Osteocyte (in vitro differentiated cells): Measurements from ENCODE around the gene EPHA10. TPM values are rescaled to one million over a fixed set of nuclear protein-coding genes. Genes with fewer than 3 reads are reported as not detected.
"Not testable (repeated sequence)": the region's sequence is repeated elsewhere in the genome, so short reads cannot be mapped to it uniquely, and the experiment has no call there.

Experiments
- DNase-seq: peaks from one replicate; pipeline ENCODE4 v3.0.0; 2021; ENCODE audit warnings: mixed read lengths; ENCODE audit not compliant: unreplicated experiment; ENCODE audit errors: extremely low spot score
- H3K27ac Mint-ChIP-seq: one replicate; pipeline ENCODE4 v1.8.0; 2021; ENCODE audit warnings: mild to moderate bottlenecking, mixed read lengths; ENCODE audit not compliant: unreplicated experiment
- H3K27me3 Mint-ChIP-seq: one replicate; pipeline ENCODE4 v1.8.0; 2021; ENCODE audit warnings: mixed read lengths; ENCODE audit not compliant: unreplicated experiment
- H3K36me3 Mint-ChIP-seq: one replicate; pipeline ENCODE4 v1.8.0; 2021; ENCODE audit warnings: mixed read lengths; ENCODE audit not compliant: unreplicated experiment
- H3K4me1 Mint-ChIP-seq: one replicate; pipeline ENCODE4 v1.8.0; 2021; ENCODE audit warnings: mixed read lengths; ENCODE audit not compliant: unreplicated experiment
- H3K4me3 Mint-ChIP-seq: one replicate; pipeline ENCODE4 v1.8.0; 2021; ENCODE audit warnings: mild to moderate bottlenecking, moderate library complexity, mixed read lengths; ENCODE audit not compliant: unreplicated experiment
- H3K9me3 Mint-ChIP-seq: one replicate; pipeline ENCODE4 v1.8.0; 2021; ENCODE audit warnings: mixed read lengths; ENCODE audit not compliant: unreplicated experiment
- CTCF ChIP-seq: fragments of 200-600 bp; sonication (generic); IDR thresholded peaks from 2 replicates; pipeline ENCODE4 v1.5.0; 2021; ENCODE audit warnings: antibody characterized with exemption, mild to moderate bottlenecking, moderate library complexity
- total RNA-seq: library from RNA; stranded (reverse); gene quantifications from 2 replicates; pipeline ENCODE4 v1.2.1, GENCODE V29; 2021

The EPHA10 gene
- total RNA-seq, 1 donor from 2014 or later: not detected

GRCh38 chr1:37741130-37741529, 23.8 kb downstream of the EPHA10 start:
- no peak overlapping the region for H3K4me3 Mint-ChIP-seq
- no peak for DNase-seq
- H3K4me1 Mint-ChIP-seq: no peaks in the 10 kb centered on the region
- no peak for TF ChIP-seq CTCF
- peaks cover 21% of the 10 kb centered on the region for H3K27me3 Mint-ChIP-seq
- H3K36me3 Mint-ChIP-seq: no peaks in the 10 kb centered on the region
- no peaks in the 10 kb centered on the region for H3K9me3 Mint-ChIP-seq
- H3K27ac Mint-ChIP-seq: no peak overlapping the region

- peaks cover 31% of the 10 kb centered on the region for H3K27me3 Mint-ChIP-seq
- no peak for TF ChIP-seq CTCF
- no peak overlapping the region for H3K27ac Mint-ChIP-seq
- DNase-seq: no peak
- H3K4me1 Mint-ChIP-seq: no peaks in the 10 kb centered on the region
- no peak overlapping the region for H3K4me3 Mint-ChIP-seq
- no peaks in the 10 kb centered on the region for H3K36me3 Mint-ChIP-seq
- H3K9me3 Mint-ChIP-seq: no peaks in the 10 kb centered on the region
These were observed 25.7 kb downstream of the EPHA10 start for GRCh38 chr1:37739222-37739621.

- H3K27me3 Mint-ChIP-seq: peaks cover 32% of the 10 kb centered on the region
- not testable (repeated sequence) for H3K9me3 Mint-ChIP-seq, DNase-seq, H3K36me3 Mint-ChIP-seq, H3K4me1 Mint-ChIP-seq, H3K27ac Mint-ChIP-seq, H3K4me3 Mint-ChIP-seq
These were observed 26.3 kb downstream of the EPHA10 start for GRCh38 chr1:37738619-37739018.

- H3K27me3 Mint-ChIP-seq: peaks cover 33% of the 10 kb centered on the region
- not testable (repeated sequence) for DNase-seq, H3K27ac Mint-ChIP-seq, H3K4me1 Mint-ChIP-seq, H3K9me3 Mint-ChIP-seq, H3K4me3 Mint-ChIP-seq, H3K36me3 Mint-ChIP-seq
These were observed 26.9 kb downstream of the EPHA10 start for GRCh38 chr1:37737975-37738374.

GRCh38 chr1:37734629-37735591, 30.0 kb downstream of the EPHA10 start:
- Mint-ChIP-seq H3K36me3 (no peaks in the 10 kb centered on the region), H3K27ac (no peak overlapping the region), H3K27me3 (peaks cover 33% of the 10 kb centered on the region), H3K4me3 (no peak overlapping the region), H3K9me3 (no peaks in the 10 kb centered on the region), H3K4me1 (no peaks in the 10 kb centered on the region)
- no peak for TF ChIP-seq CTCF
- no peak for DNase-seq

- H3K27me3 Mint-ChIP-seq: peaks cover 48% of the 10 kb centered on the region
- no peaks in the 10 kb centered on the region for H3K36me3 Mint-ChIP-seq
- TF ChIP-seq CTCF: no peak
- DNase-seq: no peak
- no peak overlapping the region for H3K27ac Mint-ChIP-seq
- no peaks in the 10 kb centered on the region for H3K4me1 Mint-ChIP-seq
- H3K9me3 Mint-ChIP-seq: no peaks in the 10 kb centered on the region
- H3K4me3 Mint-ChIP-seq: no peak overlapping the region
These were observed 32.7 kb downstream of the EPHA10 start for GRCh38 chr1:37732111-37732780.
